GM19324 (cell line): ENCODE measurements around the gene SLC24A3.
A peak's percentile ranks its signal among the peaks of the same experiment; 100 is the strongest.

Source experiments
- ATAC-seq: cut with Tn5 transposase; IDR thresholded peaks from one replicate; pipeline ENCODE4 v1.9.1; 2021; ENCODE audit warnings: mild to moderate bottlenecking, moderate library complexity; ENCODE audit not compliant: unreplicated experiment, low FRiP score

The SLC24A3 gene

GRCh38 chr20:19688031-19688806, 475.8 kb downstream of the SLC24A3 start:
- ATAC-seq: no peak

- no peak for ATAC-seq
Measured at GRCh38 chr20:19690462-19690861, 478.0 kb downstream of the SLC24A3 start.

- ATAC-seq: no peak
Measured at GRCh38 chr20:19691125-19691524, 478.7 kb downstream of the SLC24A3 start.

GRCh38 chr20:19692100-19692499, 479.7 kb downstream of the SLC24A3 start:
- no peak for ATAC-seq

- ATAC-seq: no peak
Measured at GRCh38 chr20:19692685-19693119, 480.3 kb downstream of the SLC24A3 start.

GRCh38 chr20:19693508-19693907, 481.1 kb downstream of the SLC24A3 start:
- ATAC-seq: no peak

GRCh38 chr20:19695081-19695480, 482.6 kb downstream of the SLC24A3 start:
- no peak for ATAC-seq

GRCh38 chr20:19696620-19697019, 484.2 kb downstream of the SLC24A3 start:
- ATAC-seq: no peak

- no peak for ATAC-seq
Measured at GRCh38 chr20:19697415-19697814, 485.0 kb downstream of the SLC24A3 start.

- no peak for ATAC-seq
Measured at GRCh38 chr20:19699180-19699971, 486.9 kb downstream of the SLC24A3 start.

GRCh38 chr20:19701429-19701828, 489.0 kb downstream of the SLC24A3 start:
- no peak for ATAC-seq

GRCh38 chr20:19706463-19706862, 494.0 kb downstream of the SLC24A3 start:
- ATAC-seq: peak; percentile 45

GRCh38 chr20:19709635-19710335, 497.3 kb downstream of the SLC24A3 start:
- ATAC-seq: no peak

GRCh38 chr20:19710336-19711120, 498.1 kb downstream of the SLC24A3 start:
- no peak for ATAC-seq

GRCh38 chr20:19711126-19711525, 498.7 kb downstream of the SLC24A3 start:
- no peak for ATAC-seq

- no peak for ATAC-seq
Measured at GRCh38 chr20:19712721-19713260, 500.3 kb downstream of the SLC24A3 start.

GRCh38 chr20:19713822-19714578, 501.6 kb downstream of the SLC24A3 start:
- ATAC-seq: no peak

- ATAC-seq: no peak
Measured at GRCh38 chr20:19714579-19714840, 502.1 kb downstream of the SLC24A3 start.

- no peak for ATAC-seq
Measured at GRCh38 chr20:19715986-19716385, 503.5 kb downstream of the SLC24A3 start.

- no peak for ATAC-seq
Measured at GRCh38 chr20:19718880-19719279, 506.4 kb downstream of the SLC24A3 start.
